ENCODE data around the gene CD3E.

- TF ChIP-seq CTCF (conservative IDR thresholded peaks at IDR 0.05) (no peak), EZH2 (IDR thresholded peaks at IDR 0.05; ENCODE audit: low read depth) (no peak)
Measured at GRCh38 chr11:118364956-118365615, 60.6 kb downstream of the CD3E start.

Measured in PC-9 (cell line).